BJ (cell line): ENCODE results near the gene AMPD2. TPM values are rescaled to one million over a fixed set of nuclear protein-coding genes. Genes with fewer than 3 reads are reported as not detected.
A peak's percentile ranks its signal among the peaks of the same experiment; 100 is the strongest.

Experiments
- CTCF ChIA-PET: fragments of 350-600 bp; formaldehyde crosslinking; extraction: SDS; loops from one replicate; lab custom pipeline; 2021; ENCODE audit warnings: antibody characterized with exemption, inconsistent platforms; lab: Yijun Ruan, JAX
- POLR2A ChIA-PET: fragments of 300-600 bp; sonication (Branson Sonifier 250); formaldehyde crosslinking; extraction: SDS; loops from one replicate; lab custom pipeline; 2021; ENCODE audit warnings: antibody characterized with exemption; lab: Charles Lee
- DNase-seq: peaks from one replicate; pipeline ENCODE4 v3.0.0-alpha.2; 2011; ENCODE audit warnings: low read depth
- H3K27me3 ChIP-seq: 2 replicates; pipeline ENCODE4 v1.6.0; 2011; ENCODE audit warnings: low read length; ENCODE audit not compliant: control insufficient read depth, insufficient read depth
- H3K36me3 ChIP-seq: 2 replicates; pipeline ENCODE4 v1.5.1; 2011; ENCODE audit warnings: low read length; ENCODE audit not compliant: control insufficient read depth, insufficient read depth
- H3K4me3 ChIP-seq: 2 replicates; pipeline ENCODE4 v1.5.1; 2011; ENCODE audit warnings: low read depth, mild to moderate bottlenecking, control low read depth, low read length
- polyA plus RNA-seq: library from polyadenylated mRNA; depleted of rRNA; stranded (reverse); fragments of >200 nt; gene quantifications from 2 replicates; pipeline ENCODE4 v1.2.3, GENCODE V29; 2011
- TF ChIP-seq, protein P1 (sequence below): IDR thresholded peaks from 2 replicates; pipeline ENCODE4 v1.5.1; 2011; ENCODE audit warnings: low read depth, mild to moderate bottlenecking, control low read depth, inconsistent platforms, low read length, moderate library complexity; ENCODE audit not compliant: insufficient read depth

Gene AMPD2
- polyA plus RNA-seq, 1 experiment = 86.9 TPM

DNA sequence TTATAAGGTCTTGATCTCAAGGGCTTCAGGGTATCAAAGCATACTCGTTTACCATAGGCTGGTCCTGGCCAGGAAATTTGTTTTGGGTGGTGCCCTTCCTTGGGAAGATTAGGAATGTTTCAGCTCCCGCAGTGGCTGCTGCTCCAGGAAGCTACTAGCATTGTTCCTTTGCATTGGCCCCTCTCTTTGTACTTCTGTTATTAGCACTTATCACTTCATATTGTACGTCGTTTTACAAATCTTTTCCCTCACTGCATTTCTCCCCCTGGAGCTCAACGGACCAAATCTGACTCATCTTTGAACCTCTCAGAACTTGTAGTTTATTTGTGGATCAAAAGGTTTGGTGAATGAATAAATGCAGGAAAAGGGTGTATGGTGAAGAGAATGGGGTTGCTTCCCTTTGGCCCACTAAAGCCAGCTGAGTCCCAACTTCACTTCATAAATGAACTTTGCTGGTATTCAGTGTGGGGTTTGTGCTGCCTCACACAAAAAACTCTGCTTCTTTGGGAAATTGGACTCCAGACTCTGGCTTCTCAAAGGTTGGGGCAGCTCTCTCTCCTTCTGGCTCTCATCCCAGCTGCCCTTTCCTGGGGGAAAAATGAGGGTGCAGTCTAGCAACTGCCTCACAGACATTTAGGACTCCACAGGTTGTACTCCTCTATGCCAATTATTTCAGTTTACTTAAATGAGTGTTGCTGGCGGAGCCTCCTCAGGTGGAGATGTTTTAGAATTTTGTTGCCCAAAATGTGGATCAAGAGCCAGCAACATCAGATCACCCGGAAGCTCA, 6.1 kb upstream of the AMPD2 start:
- H3K27me3 ChIP-seq = no peaks in the 10 kb centered on the region
- POLR2A ChIA-PET = no interaction called here
- CTCF ChIA-PET = interaction anchor here (0.7 to 4.2 kb wide), 10 partner anchors 14 to 160 kb away, joined by 3 to 27 read pairs (median 3); no protein-coding TSS in a partner anchor
- TF ChIP-seq, protein P1, sequence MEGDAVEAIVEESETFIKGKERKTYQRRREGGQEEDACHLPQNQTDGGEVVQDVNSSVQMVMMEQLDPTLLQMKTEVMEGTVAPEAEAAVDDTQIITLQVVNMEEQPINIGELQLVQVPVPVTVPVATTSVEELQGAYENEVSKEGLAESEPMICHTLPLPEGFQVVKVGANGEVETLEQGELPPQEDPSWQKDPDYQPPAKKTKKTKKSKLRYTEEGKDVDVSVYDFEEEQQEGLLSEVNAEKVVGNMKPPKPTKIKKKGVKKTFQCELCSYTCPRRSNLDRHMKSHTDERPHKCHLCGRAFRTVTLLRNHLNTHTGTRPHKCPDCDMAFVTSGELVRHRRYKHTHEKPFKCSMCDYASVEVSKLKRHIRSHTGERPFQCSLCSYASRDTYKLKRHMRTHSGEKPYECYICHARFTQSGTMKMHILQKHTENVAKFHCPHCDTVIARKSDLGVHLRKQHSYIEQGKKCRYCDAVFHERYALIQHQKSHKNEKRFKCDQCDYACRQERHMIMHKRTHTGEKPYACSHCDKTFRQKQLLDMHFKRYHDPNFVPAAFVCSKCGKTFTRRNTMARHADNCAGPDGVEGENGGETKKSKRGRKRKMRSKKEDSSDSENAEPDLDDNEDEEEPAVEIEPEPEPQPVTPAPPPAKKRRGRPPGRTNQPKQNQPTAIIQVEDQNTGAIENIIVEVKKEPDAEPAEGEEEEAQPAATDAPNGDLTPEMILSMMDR = no peak
- no peak overlapping the region for H3K4me3 ChIP-seq
- H3K36me3 ChIP-seq = no peaks in the 10 kb centered on the region
- DNase-seq = no peak

DNA sequence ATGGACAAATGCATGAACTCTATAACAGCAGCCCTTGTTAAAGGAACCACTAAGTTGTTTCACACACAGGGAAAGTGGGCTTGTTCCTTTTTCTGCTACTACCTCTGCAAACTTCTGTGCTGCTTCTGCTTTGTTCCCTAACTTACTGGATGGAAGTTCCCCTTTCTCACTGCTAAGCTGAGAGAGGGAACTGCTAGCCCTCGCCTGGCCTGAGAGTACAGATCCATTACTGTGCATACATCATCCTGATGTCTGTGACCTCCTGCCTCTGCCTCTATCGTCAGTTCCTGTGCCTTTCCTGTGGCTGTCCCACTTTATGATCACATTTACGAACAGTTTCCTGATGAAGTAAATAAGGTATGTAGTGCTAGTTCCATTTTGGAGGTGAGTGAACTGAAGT, 3.8 kb upstream of the AMPD2 start:
- TF ChIP-seq, protein P1 = no peak
- H3K27me3 ChIP-seq = no peaks in the 10 kb centered on the region
- H3K36me3 ChIP-seq = no peaks in the 10 kb centered on the region
- ChIA-PET CTCF (interaction anchor here (2.1 kb wide), 1 partner anchor 24 kb away, joined by 13 read pairs; no protein-coding TSS in a partner anchor), POLR2A (no interaction called here)
- H3K4me3 ChIP-seq = no peak overlapping the region
- no peak for DNase-seq

DNA sequence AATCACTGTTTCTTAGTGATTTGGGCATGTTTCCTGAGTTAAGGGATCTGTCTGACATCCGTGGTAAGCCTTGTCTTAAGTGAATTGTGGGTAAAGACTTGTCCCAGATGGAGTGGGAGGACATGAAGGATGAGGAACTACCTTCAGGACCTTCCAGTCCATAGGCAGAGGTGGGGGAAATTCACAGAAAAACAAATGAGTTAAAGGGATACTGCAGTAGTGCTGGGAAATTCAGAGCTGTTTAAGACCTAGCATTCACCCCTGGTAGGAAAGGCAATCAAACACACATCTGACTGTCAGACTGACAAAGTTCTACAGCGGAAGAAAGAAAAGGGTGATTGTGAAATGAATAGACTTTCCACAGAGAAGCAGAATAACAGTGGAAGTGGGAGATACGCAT, 3.2 kb upstream of the AMPD2 start:
- TF ChIP-seq, protein P1 = no peak
- Histone ChIP-seq H3K36me3 (no peaks in the 10 kb centered on the region), H3K4me3 (no peak overlapping the region), H3K27me3 (no peaks in the 10 kb centered on the region)
- POLR2A ChIA-PET = no interaction called here
- CTCF ChIA-PET = interaction anchor here (0.8 to 2.1 kb wide), 4 partner anchors 8 to 126 kb away, joined by 3 to 13 read pairs (median 3); no protein-coding TSS in a partner anchor
- no peak for DNase-seq

DNA sequence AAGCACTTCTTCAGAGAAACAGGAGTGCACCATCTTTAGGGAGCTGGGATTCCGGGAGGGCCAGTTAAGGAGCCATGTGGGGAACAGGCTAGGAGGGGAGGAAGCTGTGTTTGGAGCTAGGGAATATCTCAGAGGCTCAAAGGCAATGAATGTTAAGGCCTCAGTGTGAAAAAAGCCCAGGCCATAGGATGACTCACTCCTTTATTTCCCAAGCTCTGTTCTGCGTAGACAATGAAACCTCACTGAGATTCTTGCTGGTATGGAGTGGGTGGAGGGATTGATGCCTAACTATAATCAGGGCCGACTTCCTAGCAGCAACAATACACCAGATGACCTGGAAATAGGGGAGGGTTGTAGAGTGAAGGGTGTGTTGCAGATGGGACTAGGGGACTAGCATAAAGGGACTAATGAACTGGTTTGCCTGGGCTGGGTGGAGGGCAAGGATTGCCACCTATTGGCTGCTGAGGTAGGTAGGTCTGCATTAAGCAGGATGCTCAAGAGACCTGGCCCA, 2.3 kb upstream of the AMPD2 start:
- POLR2A ChIA-PET = interaction anchor here (0.5 kb wide), 2 partner anchors 9 to 776 kb away, joined by 3 to 4 read pairs; no protein-coding TSS in a partner anchor
- H3K36me3 ChIP-seq = no peaks in the 10 kb centered on the region

More for the DNA sequence above, 2.3 kb upstream of the AMPD2 start:
- Histone ChIP-seq H3K4me3 (no peak overlapping the region), H3K27me3 (no peaks in the 10 kb centered on the region)
- peak; percentile 80 for DNase-seq
- TF ChIP-seq, protein P1 = no peak
- CTCF ChIA-PET = interaction anchor here (0.8 to 2.1 kb wide), 5 partner anchors 9 to 127 kb away, joined by 3 to 13 read pairs (median 3); partner anchors contain the start of gene GNAI3
